Activated naive CD8-positive, alpha-beta T cell treated with anti-CD3 and anti-CD28 coated beads, Interleukin-2, amount 50 U/mL, for 16 hours (primary cell): ENCODE results near the gene MRPL34.

Source experiments
- DNase-seq: peaks from one replicate; pipeline ENCODE4 v3.0.0-alpha.2; 2020; ENCODE audit warnings: low read depth, low spot score

MRPL34 gene

GRCh38 chr19:17327654-17328516 lies 22.2 kb downstream of the MRPL34 start:
- DNase-seq, result no peak

- no peak for DNase-seq
Observed at GRCh38 chr19:17328517-17329365, 23.1 kb downstream of the MRPL34 start.

GRCh38 chr19:17329366-17330261 lies 23.9 kb downstream of the MRPL34 start:
- no peak for DNase-seq

- DNase-seq, result no peak
Observed at GRCh38 chr19:17330262-17331044, 24.8 kb downstream of the MRPL34 start.

- no peak for DNase-seq
Observed at GRCh38 chr19:17331045-17331558, 25.4 kb downstream of the MRPL34 start.

GRCh38 chr19:17332360-17332676 lies 26.6 kb downstream of the MRPL34 start:
- DNase-seq, result no peak

GRCh38 chr19:17332677-17333581 lies 27.3 kb downstream of the MRPL34 start:
- DNase-seq, result no peak

GRCh38 chr19:17333611-17334413 lies 28.1 kb downstream of the MRPL34 start:
- peak; percentile 47 for DNase-seq

GRCh38 chr19:17334414-17335409 lies 29.0 kb downstream of the MRPL34 start, which contains the start of gene ANO8:
Gene ANO8 (minus strand): TSS chr19:17334855. CDS start chr19:17334670, 185 bp downstream.
- DNase-seq, result peak; percentile 88

- DNase-seq, result no peak
Observed at GRCh38 chr19:17335575-17335974, 29.9 kb downstream of the MRPL34 start.

- peak; percentile 94 for DNase-seq
Observed at GRCh38 chr19:17336872-17337674, 31.4 kb downstream of the MRPL34 start, which contains the start of gene GTPBP3. Gene GTPBP3 (plus strand): TSS chr19:17337553. CDS start chr19:17337612, 59 bp downstream.

- DNase-seq, result no peak
Observed at GRCh38 chr19:17337675-17338432, 32.2 kb downstream of the MRPL34 start.

GRCh38 chr19:17338433-17339078 lies 32.9 kb downstream of the MRPL34 start:
- no peak for DNase-seq

GRCh38 chr19:17339088-17339741 lies 33.5 kb downstream of the MRPL34 start:
- no peak for DNase-seq
